K562 (cell line): ENCODE measurements around the gene IFI6. TPM values are rescaled to one million over a fixed set of nuclear protein-coding genes. Genes with fewer than 3 reads are reported as not detected.

ENCODE experiments used
- BRD4 ChIP-seq: fragments of 200-600 bp; sonication (generic); IDR thresholded peaks from 2 replicates; pipeline ENCODE4 v1.6.1; 2017; ENCODE audit warnings: inconsistent platforms
- CREB3L1 ChIP-seq: fragments of 450-650 bp; IDR thresholded peaks from 2 replicates; pipeline ENCODE4 v1.6.1; 2014; ENCODE audit warnings: low read depth, mild to moderate bottlenecking, moderate library complexity, borderline replicate concordance
- FOS ChIP-seq: IDR thresholded peaks from 3 replicates; pipeline ENCODE4 v1.6.1; 2011; ENCODE audit not compliant: insufficient read length; ENCODE audit errors: extremely low read depth
- IRF2 ChIP-seq: sonication (generic); formaldehyde crosslinking; IDR thresholded peaks from 2 replicates; pipeline ENCODE4 v1.8.1; 2022; ENCODE audit warnings: mild to moderate bottlenecking, missing genetic modification reagents
- MAFF ChIP-seq: IDR thresholded peaks from 2 replicates; pipeline ENCODE4 v1.6.1; 2012; ENCODE audit warnings: low read length, improper control_type of control experiment
- MBD2 ChIP-seq: sonication (generic); IDR thresholded peaks from 2 replicates; pipeline ENCODE4 v1.6.1; 2016; ENCODE audit warnings: low read depth, borderline replicate concordance
- MEF2D ChIP-seq: conservative IDR thresholded peaks from 2 replicates; pipeline ENCODE4 v1.6.1; 2016; ENCODE audit warnings: low read depth, missing genetic modification characterization, missing compliant biosample characterization
- MYNN ChIP-seq, 2 experiments: sonication (generic); formaldehyde crosslinking in 1 of 2; IDR thresholded peaks; 2 replicates each; pipeline versions ENCODE4 v1.5.0 to v1.6.1; 2016 to 2020; ENCODE audit warnings: antibody characterized with exemption in 1 of 2, missing genetic modification reagents in 1 of 2
- NEUROD1 ChIP-seq: fragments of 150-350 bp; IDR thresholded peaks from 2 replicates; pipeline ENCODE4 v1.6.1; 2014; ENCODE audit warnings: borderline replicate concordance, low read length, low read depth; ENCODE audit not compliant: partially characterized antibody
- POLR2G ChIP-seq: fragments of 200-400 bp; formaldehyde crosslinking; IDR thresholded peaks from 2 replicates; pipeline ENCODE4 v1.6.1; 2017; ENCODE audit warnings: low read depth, mild to moderate bottlenecking, antibody characterized with exemption, low read length, moderate library complexity
- RBFOX2 ChIP-seq: fragments of 200-400 bp; formaldehyde crosslinking; IDR thresholded peaks from 2 replicates; pipeline ENCODE4 v1.6.1; 2017; ENCODE audit warnings: low read depth, mild to moderate bottlenecking, low read length, moderate library complexity
- SMARCC2 ChIP-seq: fragments of 450-650 bp; IDR thresholded peaks from 2 replicates; pipeline ENCODE4 v1.6.1; 2017; ENCODE audit warnings: antibody characterized with exemption, moderate library complexity, mild to moderate bottlenecking, low read depth
- SOX6 ChIP-seq: fragments of 450-650 bp; IDR thresholded peaks from 2 replicates; pipeline ENCODE4 v1.6.1; 2014; ENCODE audit warnings: mild to moderate bottlenecking
- SRF ChIP-seq, 2 experiments: fragments of 250-450, 450-650 bp in 1 of 2; sonication (Bioruptor Pico) in 1 of 2; sonication (generic) in 1 of 2; formaldehyde crosslinking; IDR thresholded peaks; 2 replicates each; pipeline versions ENCODE4 v1.5.0 to v1.5.1; 2020 to 2022; ENCODE audit warnings: mild to moderate bottlenecking in 1 of 2, missing genetic modification reagents in 1 of 2
- ZBTB40 ChIP-seq, 2 experiments: fragments of 450-650 bp in 1 of 2; sonication (generic) in 1 of 2; formaldehyde crosslinking in 1 of 2; IDR thresholded peaks; 2 replicates each; pipeline versions ENCODE4 v1.7.1 to v1.9.0; 2016 to 2022; ENCODE audit warnings: inconsistent platforms in 1 of 2, mild to moderate bottlenecking in 1 of 2, missing genetic modification reagents in 1 of 2
- ZNF311 ChIP-seq: fragments of 250-450 bp; sonication (Bioruptor Pico); IDR thresholded peaks from 2 replicates; pipeline ENCODE4 v1.4.0; 2020; ENCODE audit warnings: mild to moderate bottlenecking, moderate library complexity
- polyA plus RNA-seq, 8 experiments: library from polyadenylated mRNA; depleted of rRNA in 4 of 8; stranded (reverse) in 5 of 8; unstranded in 3 of 8; fragments of >200 nt; fragmentation: Nextera tagmentation in 2 of 8; fragmentation: Illumina TruSeq in 1 of 8; extraction: Ambion mirVana in 2 of 8; extraction: Trizol in 1 of 8; gene quantifications; 2 replicates each; pipeline versions ENCODE4 v1.2.1 to v1.2.3, GENCODE V29; 2011 to 2014; ENCODE audit warnings: inconsistent platforms in 1 of 8, missing spikeins in 1 of 8
- total RNA-seq, 7 experiments: library from RNA; depleted of rRNA in 6 of 7; stranded (reverse); fragments of >200 nt in 6 of 7; fragmentation: Illumina TruSeq in 2 of 7; extraction: Trizol in 2 of 7; gene quantifications; 2 replicates each; pipeline versions ENCODE4 v1.2.1 to v1.2.3, GENCODE V29; 2011 to 2021; ENCODE audit warnings: low replicate concordance in 1 of 7

IFI6 gene
- total and polyA plus RNA-seq, 9 of the 15 experiments (the other 6 are each of a cell fraction or from before 2014, with no cell fraction given) = 0.17 to 4.5 (median 2.2) TPM

GRCh38 chr1:27671964-27672749, at the start of gene IFI6 (continued):
- peak; percentile 32 for TF ChIP-seq NEUROD1
- no peak for TF ChIP-seq POLR2G
- TF ChIP-seq ZNF311 (CRISPR knock-in tag) = no peak
- TF ChIP-seq MYNN (IDR thresholded peaks at IDR 0.05) = no peak
- no peak for TF ChIP-seq MYNN (CRISPR knock-in tag; IDR thresholded peaks at IDR 0.05)
- peak; percentile 37 for TF ChIP-seq FOS
- peak; percentile 80 for TF ChIP-seq ZBTB40 (IDR thresholded peaks at IDR 0.05)
- TF ChIP-seq ZBTB40 (CRISPR knock-in tag; IDR thresholded peaks at IDR 0.05) = no peak
- 0 out of 2 replicates have a peak, but pooled peaks have one; percentile 38 for TF ChIP-seq SMARCC2
- TF ChIP-seq CREB3L1 = 0 out of 2 replicates have a peak, but pooled peaks have one; percentile 45
- 0 out of 2 replicates have a peak, but pooled peaks have one; percentile 9 for TF ChIP-seq SOX6
- peak; percentile 94 for TF ChIP-seq IRF2
- peak; percentile 32; the same call in 1 of the 2 replicates for TF ChIP-seq RBFOX2
- peak; percentile 51; the same call in 1 of the 2 replicates for TF ChIP-seq MEF2D (tag)
- TF ChIP-seq SRF (CRISPR knock-in tag; IDR thresholded peaks at IDR 0.05) = peak in 1 of 2 experiments; percentile 56; a peak in 1 of 4 replicates
- TF ChIP-seq BRD4 = no peak
- 0 out of 2 replicates have a peak, but pooled peaks have one; percentile 23 for TF ChIP-seq MBD2
- 0 out of 2 replicates have a peak, but pooled peaks have one; percentile 4 for TF ChIP-seq MAFF
